HG03064 (cell line): Measurements from ENCODE around the gene INKA2.

Experiments
- ATAC-seq: cut with Tn5 transposase; IDR thresholded peaks from one replicate; pipeline ENCODE4 v1.9.1; 2021; ENCODE audit warnings: low read depth; ENCODE audit not compliant: unreplicated experiment

Gene INKA2

GRCh38 chr1:111739194-111739924 lies at the start of gene INKA2:
Gene INKA2 (minus strand): TSS chr1:111739395. CDS start chr1:111739242, 153 bp downstream.
- ATAC-seq: peak; percentile 82

GRCh38 chr1:111786669-111787207 lies 47.5 kb upstream of the INKA2 start:
- ATAC-seq: no peak

GRCh38 chr1:111784273-111784901 lies 45.2 kb upstream of the INKA2 start:
- no peak for ATAC-seq

GRCh38 chr1:111779546-111779945 lies 40.4 kb upstream of the INKA2 start:
- ATAC-seq: no peak

- no peak for ATAC-seq
Measured at GRCh38 chr1:111778541-111779051, 39.4 kb upstream of the INKA2 start.

- ATAC-seq: no peak
Measured at GRCh38 chr1:111778066-111778465, 38.9 kb upstream of the INKA2 start.

- ATAC-seq: no peak
Measured at GRCh38 chr1:111777301-111777700, 38.1 kb upstream of the INKA2 start.

- ATAC-seq: no peak
Measured at GRCh38 chr1:111776861-111777260, 37.7 kb upstream of the INKA2 start.

GRCh38 chr1:111776391-111776790 lies 37.2 kb upstream of the INKA2 start:
- ATAC-seq: no peak

GRCh38 chr1:111775966-111776365 lies 36.8 kb upstream of the INKA2 start:
- ATAC-seq: no peak

GRCh38 chr1:111770916-111771315 lies 31.7 kb upstream of the INKA2 start:
- no peak for ATAC-seq

GRCh38 chr1:111769517-111770146 lies 30.4 kb upstream of the INKA2 start:
- no peak for ATAC-seq

GRCh38 chr1:111768625-111769024 lies 29.4 kb upstream of the INKA2 start:
- ATAC-seq: no peak

- no peak for ATAC-seq
Measured at GRCh38 chr1:111768023-111768422, 28.8 kb upstream of the INKA2 start.

GRCh38 chr1:111762332-111762731 lies 23.1 kb upstream of the INKA2 start:
- no peak for ATAC-seq

GRCh38 chr1:111761717-111762116 lies 22.5 kb upstream of the INKA2 start:
- ATAC-seq: no peak

- ATAC-seq: no peak
Measured at GRCh38 chr1:111758373-111758772, 19.2 kb upstream of the INKA2 start.

- peak; percentile 18 for ATAC-seq
Measured at GRCh38 chr1:111756124-111756513, 16.9 kb upstream of the INKA2 start.

GRCh38 chr1:111755331-111756123 lies 16.3 kb upstream of the INKA2 start, which contains the start of gene DDX20:
Gene DDX20 (plus strand): TSS chr1:111755901. CDS start chr1:111755925, 24 bp downstream.
- ATAC-seq: peak; percentile 88

- peak; percentile 5 for ATAC-seq
Measured at GRCh38 chr1:111754984-111755330, 15.8 kb upstream of the INKA2 start.
